Measurements from ENCODE around the gene PLEKHA1.

PLEKHA1 gene

DNA sequence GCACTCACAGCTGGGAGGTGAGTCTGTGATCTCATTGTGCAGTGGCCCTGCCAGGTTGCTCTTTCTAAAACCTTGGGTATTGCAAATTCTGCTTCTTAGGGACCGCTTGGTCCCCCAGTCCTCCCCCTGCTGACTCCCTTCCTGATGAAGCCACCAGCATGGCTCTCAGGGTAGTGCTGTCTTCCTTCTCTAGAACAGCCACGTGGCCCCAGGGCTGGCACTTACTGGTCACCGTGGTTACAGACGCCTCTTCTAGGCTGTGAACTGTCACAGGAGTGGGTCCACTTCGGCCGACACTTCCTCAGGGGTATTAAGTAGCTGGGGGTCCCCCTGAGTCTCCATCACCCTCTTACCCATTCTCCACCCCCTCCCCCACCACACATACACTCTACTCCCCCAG lies 84.2 kb downstream of the PLEKHA1 start:
- TF ChIP-seq POLR2A (IDR thresholded peaks at IDR 0.05; ENCODE audit: low read depth, low read length) (no peak), POLR2AphosphoS5 (IDR thresholded peaks at IDR 0.05; ENCODE audit: low read depth, low read length) (no peak), TAF1 (IDR thresholded peaks at IDR 0.05; ENCODE audit: borderline replicate concordance, low read depth, low read length) (no peak)
- no peak for FAIRE-seq
- DNase-seq (ENCODE audit: insufficient read length): no peak

DNA sequence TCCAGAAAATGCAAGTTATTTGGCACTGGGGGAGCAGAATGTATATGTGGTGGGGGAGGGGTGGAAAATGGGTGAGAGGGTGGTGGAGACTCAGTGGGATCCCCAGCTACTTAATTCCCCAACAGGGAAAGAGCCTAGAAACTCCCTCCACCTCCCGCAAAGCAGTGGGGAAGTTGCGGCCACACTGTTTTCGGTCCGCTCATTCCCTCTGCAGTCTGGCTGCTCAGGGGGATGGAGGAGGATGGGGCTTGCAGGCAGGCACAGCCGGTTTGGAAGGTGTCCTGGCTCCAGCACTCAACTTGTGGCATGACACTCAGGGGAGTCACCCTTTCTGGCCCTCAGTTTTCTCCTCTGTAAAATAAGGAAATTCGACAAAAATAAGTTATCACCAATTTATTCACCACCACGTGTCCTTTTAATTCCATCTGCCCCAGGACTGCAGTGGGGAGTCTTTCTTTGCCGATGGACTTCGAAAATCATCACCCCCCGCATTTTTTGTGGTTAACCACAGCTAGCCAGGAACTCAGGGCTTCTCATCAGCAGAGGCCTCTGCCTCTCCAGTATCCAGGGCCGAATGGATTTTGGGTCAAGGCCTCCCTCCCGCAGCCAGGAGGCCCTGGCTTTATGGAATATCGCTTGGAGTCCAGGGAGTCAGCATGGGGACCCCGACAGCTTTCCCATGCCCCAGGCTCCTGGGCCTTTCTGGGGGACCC lies 85.2 kb downstream of the PLEKHA1 start:
- FAIRE-seq: no peak
- DNase-seq (ENCODE audit: insufficient read length): no peak
- TF ChIP-seq POLR2A (IDR thresholded peaks at IDR 0.05; ENCODE audit: low read depth, low read length): no peak
- no peak for TF ChIP-seq TAF1 (IDR thresholded peaks at IDR 0.05; ENCODE audit: borderline replicate concordance, low read depth, low read length)
- TF ChIP-seq POLR2AphosphoS5 (IDR thresholded peaks at IDR 0.05; ENCODE audit: low read depth, low read length): no peak

DNA sequence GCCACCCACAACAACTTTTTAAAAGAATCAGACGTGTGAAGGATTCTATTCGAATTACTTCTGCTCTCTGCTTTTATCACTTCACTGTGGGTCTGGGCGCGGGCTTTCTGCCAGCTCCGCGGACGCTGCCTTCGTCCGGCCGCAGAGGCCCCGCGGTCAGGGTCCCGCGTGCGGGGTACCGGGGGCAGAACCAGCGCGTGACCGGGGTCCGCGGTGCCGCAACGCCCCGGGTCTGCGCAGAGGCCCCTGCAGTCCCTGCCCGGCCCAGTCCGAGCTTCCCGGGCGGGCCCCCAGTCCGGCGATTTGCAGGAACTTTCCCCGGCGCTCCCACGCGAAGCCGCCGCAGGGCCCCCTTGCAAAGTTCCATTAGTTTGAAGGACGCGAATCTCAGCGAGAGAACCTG lies 86.4 kb downstream of the PLEKHA1 start:
- FAIRE-seq (no peak), DNase-seq (ENCODE audit: insufficient read length) (no peak)
- no peak for TF ChIP-seq POLR2AphosphoS5 (IDR thresholded peaks at IDR 0.05; ENCODE audit: low read depth, low read length)
- TF ChIP-seq POLR2A (IDR thresholded peaks at IDR 0.05; ENCODE audit: low read depth, low read length): no peak
- TF ChIP-seq TAF1 (IDR thresholded peaks at IDR 0.05; ENCODE audit: borderline replicate concordance, low read depth, low read length): no peak

DNA sequence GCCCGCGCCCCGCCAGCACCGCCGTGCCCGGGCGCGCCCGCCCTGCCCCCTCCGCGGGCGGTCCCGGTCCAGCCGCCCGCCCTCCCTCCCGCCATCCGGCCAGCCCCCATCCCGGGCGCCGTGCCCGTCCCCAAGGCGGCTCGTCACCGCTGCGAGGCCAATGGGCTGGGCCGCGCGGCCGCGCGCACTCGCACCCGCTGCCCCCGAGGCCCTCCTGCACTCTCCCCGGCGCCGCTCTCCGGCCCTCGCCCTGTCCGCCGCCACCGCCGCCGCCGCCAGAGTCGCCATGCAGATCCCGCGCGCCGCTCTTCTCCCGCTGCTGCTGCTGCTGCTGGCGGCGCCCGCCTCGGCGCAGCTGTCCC lies 86.8 kb downstream of the PLEKHA1 start, which contains the start of gene HTRA1:
Gene HTRA1 (plus strand): TSS at position 187 of the 362 bp plus-strand sequence. CDS start 100 bp downstream, at position 287.
- TF ChIP-seq POLR2AphosphoS5 (IDR thresholded peaks at IDR 0.05; ENCODE audit: low read depth, low read length) (no peak), POLR2A (IDR thresholded peaks at IDR 0.05; ENCODE audit: low read depth, low read length) (no peak)
- FAIRE-seq (no peak), DNase-seq (ENCODE audit: insufficient read length) (no peak)

DNA sequence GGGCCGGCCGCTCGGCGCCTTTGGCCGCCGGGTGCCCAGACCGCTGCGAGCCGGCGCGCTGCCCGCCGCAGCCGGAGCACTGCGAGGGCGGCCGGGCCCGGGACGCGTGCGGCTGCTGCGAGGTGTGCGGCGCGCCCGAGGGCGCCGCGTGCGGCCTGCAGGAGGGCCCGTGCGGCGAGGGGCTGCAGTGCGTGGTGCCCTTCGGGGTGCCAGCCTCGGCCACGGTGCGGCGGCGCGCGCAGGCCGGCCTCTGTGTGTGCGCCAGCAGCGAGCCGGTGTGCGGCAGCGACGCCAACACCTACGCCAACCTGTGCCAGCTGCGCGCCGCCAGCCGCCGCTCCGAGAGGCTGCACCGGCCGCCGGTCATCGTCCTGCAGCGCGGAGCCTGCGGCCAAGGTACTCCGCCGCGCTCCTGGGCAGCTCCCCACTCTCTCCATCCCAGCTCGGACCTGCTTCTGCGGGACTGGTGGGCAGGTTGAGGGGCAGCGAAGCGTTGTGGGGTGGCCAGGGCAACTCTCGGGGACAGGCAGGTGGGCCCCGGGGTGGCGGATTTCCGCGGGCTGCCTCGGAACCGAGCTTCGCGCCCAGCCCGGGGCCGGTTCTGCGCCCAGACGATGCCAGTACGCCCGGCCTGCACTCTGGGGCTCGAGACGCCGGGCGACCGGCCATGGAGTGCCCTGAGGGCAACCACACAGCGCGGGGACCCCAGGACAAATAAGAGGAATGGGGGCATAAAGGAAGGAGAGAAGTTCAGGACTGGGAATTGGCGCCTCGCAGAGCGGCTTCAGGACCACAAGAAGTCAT lies 87.4 kb downstream of the PLEKHA1 start:
- no peak for DNase-seq (ENCODE audit: insufficient read length)
- TF ChIP-seq POLR2AphosphoS5 (IDR thresholded peaks at IDR 0.05; ENCODE audit: low read depth, low read length): no peak
- no peak for TF ChIP-seq TAF1 (IDR thresholded peaks at IDR 0.05; ENCODE audit: borderline replicate concordance, low read depth, low read length)
- TF ChIP-seq POLR2A (IDR thresholded peaks at IDR 0.05; ENCODE audit: low read depth, low read length): no peak
- FAIRE-seq: no peak

DNA sequence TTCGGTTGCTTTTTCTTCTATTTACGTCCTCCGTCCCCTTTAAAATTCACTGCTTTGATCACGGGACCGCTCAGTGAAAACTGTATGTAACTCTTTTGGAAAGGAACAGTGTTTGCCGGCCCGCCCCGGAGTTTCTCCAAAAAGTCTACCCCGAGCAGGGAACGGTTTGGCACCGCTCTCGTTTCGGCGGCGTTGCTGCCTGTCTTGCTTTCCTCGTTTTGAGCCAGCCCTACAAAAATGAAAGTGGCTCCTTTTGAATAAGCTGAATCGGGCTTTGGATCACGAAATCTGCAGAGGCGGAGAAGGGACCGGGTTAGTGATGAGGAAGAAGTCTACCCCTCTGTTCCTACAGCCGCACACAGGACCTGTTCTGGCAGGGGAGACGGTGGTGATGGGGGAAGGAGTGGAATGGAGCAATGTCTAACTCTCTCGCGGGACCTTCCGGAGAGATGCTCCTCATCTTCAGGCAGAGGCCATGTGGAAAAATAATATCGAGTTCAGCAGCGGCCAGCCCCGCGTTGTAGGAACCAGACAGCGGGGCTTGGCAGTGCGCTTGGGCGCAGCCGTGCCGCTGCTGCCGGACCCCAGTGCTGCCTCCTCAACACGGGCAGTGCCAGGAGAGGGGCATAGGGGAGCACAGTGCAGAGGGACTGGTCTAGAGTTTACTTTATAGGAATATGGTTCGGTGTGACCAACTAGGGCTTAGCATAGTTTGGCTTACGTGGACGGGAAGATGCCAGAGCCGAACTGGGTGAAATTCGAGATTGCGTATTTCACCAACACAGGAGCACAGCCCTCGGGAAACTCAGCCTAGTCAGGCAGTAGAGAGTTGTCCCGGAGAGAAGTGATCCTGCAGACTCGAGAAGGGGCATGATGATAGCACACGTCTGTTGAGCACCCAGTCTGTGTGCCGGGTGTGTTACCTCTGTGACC lies 88.3 kb downstream of the PLEKHA1 start:
- DNase-seq (ENCODE audit: insufficient read length) (no peak), FAIRE-seq (no peak)
- TF ChIP-seq TAF1 (IDR thresholded peaks at IDR 0.05; ENCODE audit: borderline replicate concordance, low read depth, low read length) (no peak), POLR2AphosphoS5 (IDR thresholded peaks at IDR 0.05; ENCODE audit: low read depth, low read length) (no peak), POLR2A (IDR thresholded peaks at IDR 0.05; ENCODE audit: low read depth, low read length) (no peak)

DNA sequence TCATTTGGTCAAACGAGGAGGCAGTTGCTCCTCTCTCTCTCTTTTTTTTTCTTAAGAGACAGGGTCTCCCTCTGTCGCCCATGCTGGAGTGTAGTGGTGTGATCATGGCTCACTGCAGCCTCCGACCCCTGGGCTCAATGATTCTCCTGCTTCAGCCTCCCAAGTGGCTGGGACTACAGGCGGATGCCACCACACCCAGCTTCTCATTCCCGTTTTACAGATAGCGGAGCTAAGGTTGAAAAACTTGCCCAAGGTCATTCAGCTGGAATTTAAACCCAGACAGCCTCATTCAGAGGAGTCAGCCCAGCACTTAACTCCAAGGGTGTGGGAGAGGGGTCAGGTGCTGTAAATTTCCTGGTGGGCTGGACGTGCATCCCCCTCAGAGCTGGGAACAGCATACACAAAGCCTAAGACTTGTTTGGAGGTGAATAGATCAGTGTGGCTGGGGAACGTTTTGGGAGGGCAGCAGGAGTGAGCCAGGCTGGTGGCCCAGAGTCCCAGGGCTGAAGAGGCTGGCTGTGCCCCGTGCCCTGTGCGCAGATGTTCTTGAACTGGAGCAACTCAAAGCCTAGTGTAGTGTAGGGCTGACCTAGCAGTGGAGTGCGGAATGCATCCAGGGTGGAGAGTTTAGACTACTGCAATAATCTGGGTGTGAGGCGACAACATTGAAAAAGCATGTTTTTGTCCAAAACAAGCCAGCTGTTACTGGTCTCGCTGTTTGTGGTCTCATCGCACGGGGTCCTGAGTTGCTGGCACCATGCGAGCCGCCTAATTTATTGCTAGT lies 89.2 kb downstream of the PLEKHA1 start:
- FAIRE-seq (no peak), DNase-seq (ENCODE audit: insufficient read length) (no peak)
- TF ChIP-seq TAF1 (IDR thresholded peaks at IDR 0.05; ENCODE audit: borderline replicate concordance, low read depth, low read length): no peak
- no peak for TF ChIP-seq POLR2AphosphoS5 (IDR thresholded peaks at IDR 0.05; ENCODE audit: low read depth, low read length)
- no peak for TF ChIP-seq POLR2A (IDR thresholded peaks at IDR 0.05; ENCODE audit: low read depth, low read length)

DNA sequence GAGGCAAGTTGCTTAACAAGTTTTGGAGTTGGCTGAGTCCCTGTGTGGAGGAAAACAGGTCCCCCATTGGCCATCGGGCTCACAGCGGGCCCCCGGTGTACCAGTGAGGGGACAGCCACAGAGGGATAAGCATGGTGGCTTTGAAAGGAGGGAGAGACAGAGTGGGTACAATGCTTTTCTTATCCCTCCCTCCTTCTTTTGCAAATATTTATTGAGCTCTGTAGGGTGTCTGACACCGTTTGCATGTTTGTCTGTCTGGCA lies 89.7 kb downstream of the PLEKHA1 start:
- no peak for DNase-seq (ENCODE audit: insufficient read length)
- TF ChIP-seq POLR2AphosphoS5 (IDR thresholded peaks at IDR 0.05; ENCODE audit: low read depth, low read length) (no peak), TAF1 (IDR thresholded peaks at IDR 0.05; ENCODE audit: borderline replicate concordance, low read depth, low read length) (no peak), POLR2A (IDR thresholded peaks at IDR 0.05; ENCODE audit: low read depth, low read length) (no peak)
- FAIRE-seq: no peak

DNA sequence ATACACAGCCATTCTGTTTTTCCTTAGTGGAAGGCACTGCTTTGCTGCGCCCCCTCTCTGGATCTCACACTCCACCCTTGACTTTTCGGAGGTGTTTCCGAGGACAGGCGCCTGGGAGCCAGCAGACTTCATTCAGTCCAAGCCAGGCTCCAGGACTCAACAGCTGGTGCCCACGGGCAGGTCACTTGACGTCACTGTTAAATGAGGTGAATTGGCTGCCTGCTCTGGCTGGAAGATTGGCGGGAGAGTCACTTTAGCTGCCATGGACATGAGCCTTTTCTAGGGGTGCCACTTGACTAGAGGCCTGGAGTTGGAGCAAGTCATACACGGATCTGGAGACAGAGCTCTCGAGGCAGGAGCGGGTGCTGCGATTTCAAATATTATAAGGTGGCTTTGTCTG lies 90.1 kb downstream of the PLEKHA1 start:
- no peak for TF ChIP-seq POLR2AphosphoS5 (IDR thresholded peaks at IDR 0.05; ENCODE audit: low read depth, low read length)
- TF ChIP-seq POLR2A (IDR thresholded peaks at IDR 0.05; ENCODE audit: low read depth, low read length): no peak
- no peak for TF ChIP-seq TAF1 (IDR thresholded peaks at IDR 0.05; ENCODE audit: borderline replicate concordance, low read depth, low read length)
- DNase-seq (ENCODE audit: insufficient read length) (no peak), FAIRE-seq (no peak)

DNA sequence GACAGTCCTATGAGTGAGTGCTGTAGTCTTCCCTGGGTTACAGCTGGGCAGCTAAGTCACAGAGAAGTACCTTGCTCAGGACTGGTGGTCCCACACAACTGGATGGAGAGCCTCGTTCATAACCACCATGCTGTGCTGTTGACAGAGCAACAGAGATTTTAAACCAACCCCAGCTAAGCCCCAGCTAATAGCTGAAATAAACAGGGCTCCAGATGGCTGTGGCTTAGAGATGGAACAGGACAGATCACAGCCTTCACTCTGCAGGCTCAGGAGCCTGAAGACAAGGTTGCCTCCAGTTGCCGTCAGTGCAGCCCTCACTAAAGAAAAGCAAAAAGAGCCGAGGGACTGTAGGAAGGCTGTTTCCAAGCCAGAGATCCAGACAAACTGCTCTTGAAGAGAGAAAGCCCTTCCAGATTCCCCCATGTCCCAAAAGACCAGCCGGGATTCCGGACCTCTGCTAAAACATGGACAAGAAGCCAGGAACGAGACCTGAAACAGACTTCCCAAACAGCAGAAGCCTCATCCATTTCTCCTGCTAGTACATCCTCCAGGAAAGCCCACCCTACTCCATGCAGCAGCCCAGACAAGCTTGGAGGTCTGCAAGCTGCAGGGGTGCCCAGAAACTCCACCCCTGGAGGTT lies 91.0 kb downstream of the PLEKHA1 start:
- no peak for TF ChIP-seq TAF1 (IDR thresholded peaks at IDR 0.05; ENCODE audit: borderline replicate concordance, low read depth, low read length)
- no peak for TF ChIP-seq POLR2A (IDR thresholded peaks at IDR 0.05; ENCODE audit: low read depth, low read length)
- TF ChIP-seq POLR2AphosphoS5 (IDR thresholded peaks at IDR 0.05; ENCODE audit: low read depth, low read length): no peak
- FAIRE-seq: no peak
- no peak for DNase-seq (ENCODE audit: insufficient read length)

Measured in GM12892 (cell line).